ENCODE measurements around the gene SLC35G2.
"Not testable (repeated sequence)": the region's sequence is repeated elsewhere in the genome, so short reads cannot be mapped to it uniquely, and the experiment has no call there.

Gene SLC35G2

DNA sequence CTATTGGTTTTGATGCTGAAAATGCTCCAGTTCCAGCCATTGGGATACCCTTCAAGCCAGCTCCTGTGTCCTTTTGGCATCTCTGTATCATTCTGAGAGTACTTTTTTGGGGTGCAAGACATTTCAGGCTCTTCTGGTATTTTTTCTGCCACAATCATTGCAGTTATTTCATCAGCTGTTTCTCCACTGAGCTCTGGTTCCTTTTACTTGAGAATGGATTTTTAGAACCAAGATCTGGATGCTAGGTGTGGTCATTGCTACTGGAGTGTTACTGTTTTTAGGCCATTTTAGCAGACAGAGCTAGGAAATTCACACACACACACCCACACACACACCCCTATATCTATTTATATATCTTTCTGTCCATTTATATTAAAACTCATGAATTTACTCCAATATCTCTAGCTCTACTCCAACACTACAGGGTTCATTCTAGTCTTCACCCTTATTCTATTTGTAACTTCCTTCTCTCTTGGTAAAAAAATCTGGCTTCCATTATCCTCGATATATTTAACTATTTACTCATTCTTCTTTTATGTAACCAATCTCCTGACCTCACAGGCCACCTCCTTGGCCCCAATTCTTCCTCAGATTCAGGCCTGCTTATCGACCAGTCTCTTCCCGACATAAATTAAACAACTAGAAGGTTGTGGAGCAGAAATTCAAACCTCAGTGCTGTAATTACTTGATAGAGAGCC, 17.0 kb downstream of the SLC35G2 start:
- DNase-seq = no peak

DNA sequence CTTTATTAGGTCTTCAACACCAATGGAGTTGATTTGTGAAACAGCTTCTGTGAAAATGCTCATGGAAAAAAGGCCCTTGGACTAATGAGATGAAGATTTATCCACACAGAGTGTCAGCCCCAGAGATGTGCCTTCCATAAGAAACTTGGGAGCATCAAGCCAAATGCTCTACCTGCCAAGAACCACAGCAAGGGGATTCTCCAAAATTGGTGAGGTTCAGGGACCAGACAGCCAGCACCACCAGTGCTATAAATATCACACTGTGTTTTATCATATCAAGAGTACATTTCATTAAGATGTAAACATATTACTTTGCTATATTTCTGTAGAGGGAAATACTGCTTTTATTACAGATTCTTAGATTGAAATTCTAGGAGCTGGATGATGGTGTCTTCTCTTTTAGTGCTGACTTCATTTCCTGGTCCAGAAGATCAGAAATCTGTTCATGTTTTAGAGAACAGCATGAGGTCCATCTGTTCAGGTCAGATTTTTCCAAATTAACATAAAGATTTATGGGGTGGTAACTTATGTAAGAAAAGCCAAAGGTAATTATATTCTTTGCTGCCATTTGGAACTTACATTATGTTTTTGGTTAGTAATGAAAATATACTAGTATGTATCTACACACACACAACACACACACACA, 17.7 kb downstream of the SLC35G2 start:
- no peak for DNase-seq

DNA sequence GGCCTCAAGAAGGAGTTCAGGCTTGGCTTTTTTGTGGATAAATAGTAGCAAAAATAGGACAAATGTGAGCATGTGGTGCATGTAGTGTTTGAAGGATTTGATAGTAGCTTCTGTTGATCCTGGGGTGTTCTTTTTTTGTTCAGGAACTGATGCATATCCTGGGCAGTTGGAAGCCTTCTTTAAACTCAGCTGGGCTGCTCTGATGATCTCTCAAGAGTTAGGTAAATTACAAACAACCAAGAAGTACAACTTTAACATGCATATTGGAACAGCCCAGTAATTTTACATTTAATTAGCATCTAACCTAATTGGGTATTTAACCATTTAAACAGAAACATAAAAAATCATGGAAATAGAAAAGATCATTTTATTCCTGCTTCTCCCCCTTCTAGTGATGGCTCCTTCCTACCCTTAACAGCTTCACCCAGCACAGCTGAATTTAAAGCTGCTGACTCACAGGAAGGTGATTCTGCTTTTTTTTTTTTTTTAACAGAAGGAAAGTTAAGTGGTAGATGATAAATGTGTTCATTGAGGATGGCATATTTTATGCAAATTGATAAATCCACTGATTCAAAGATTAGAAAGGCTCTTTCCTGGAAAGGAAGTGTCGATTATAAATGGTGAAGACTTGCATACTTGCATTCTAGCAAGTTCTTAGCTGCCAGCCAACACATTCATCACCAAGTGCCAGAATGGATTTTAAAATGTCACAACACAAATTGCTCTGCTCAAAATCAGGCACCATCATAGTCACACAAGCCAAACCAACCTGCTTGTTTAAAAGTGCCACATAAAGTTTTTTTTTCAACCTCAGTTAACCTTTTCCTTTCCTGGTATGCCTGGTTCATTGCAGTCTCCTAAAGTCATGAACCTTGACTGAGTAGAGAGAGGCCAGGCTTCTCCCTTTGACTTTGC, 20.0 kb downstream of the SLC35G2 start:
- DNase-seq = no peak

DNA sequence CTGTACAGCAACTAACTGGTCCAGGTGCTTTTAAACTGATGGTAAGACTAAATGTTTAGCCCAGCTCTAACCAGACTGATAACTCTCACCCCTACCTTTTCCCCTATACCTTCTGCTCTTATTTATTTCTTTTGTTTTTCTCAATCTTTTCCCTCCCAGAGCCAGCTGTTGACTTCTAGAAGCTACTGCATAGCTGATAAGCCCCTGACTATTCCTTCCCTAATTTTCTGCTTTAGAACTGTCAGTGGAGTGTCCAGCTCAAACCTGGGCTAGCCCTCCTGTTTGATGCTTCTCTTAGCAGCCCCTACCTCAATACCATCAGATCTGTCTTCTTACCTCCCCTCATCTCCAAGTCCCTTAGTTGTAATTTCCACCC, 20.6 kb downstream of the SLC35G2 start:
- DNase-seq = no peak

DNA sequence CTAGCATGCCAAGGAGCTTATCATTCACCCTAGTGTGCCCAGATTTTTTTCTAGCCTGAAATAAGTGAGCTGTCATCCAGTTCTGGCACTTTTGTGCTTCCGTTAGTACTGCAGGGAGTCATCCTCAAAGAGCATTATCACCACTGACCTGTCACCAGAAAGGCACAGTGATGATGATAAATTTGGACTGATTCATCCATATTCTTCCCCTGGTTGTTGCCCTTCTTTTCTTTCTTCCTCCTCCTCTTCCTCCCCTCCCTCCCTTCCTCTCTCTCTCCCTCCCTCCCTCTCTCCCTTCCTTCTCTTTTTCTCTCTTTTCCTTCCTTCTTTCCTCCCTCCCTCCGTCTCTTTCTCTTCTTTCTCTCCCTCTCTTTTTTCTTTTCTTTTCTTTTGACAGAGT, 21.3 kb downstream of the SLC35G2 start:
- DNase-seq = no peak

DNA sequence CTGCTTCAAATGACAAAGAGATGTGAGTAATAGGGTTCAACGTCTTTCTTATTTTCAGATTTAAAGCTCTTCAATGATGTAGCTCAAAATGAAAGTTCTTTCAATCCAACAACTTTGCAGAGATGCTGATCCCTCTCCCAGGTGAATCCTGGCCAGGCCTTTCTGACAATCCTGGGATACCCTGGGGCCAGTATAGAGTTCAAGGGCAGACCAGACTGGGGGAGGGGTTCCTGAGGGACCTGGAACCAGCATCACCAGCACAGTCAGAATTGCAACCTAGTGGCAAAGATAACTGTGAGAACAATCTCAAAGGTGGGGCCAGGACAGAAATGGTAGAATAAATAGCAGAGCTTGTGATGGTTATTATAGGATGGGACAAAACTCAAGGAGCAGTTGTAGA, 23.4 kb downstream of the SLC35G2 start:
- DNase-seq = no peak

DNA sequence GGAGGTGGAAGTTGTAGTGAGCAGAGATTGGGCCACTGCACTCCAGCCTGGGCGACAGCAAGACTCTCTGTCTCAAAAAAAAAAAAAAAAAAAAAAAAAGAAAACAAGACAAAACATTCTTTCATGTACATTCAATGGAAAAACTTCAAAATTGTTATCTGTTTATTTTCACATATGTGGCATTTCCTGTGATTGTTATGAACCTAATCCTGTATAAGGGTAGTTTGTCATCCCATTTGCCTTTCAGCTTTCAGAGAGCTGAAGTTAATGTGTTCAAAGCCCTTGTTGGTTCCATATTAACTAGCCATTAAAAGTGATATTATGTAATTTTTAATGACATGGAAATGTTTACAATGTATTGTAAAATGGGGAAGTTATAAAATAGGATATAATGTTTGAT, 25.8 kb downstream of the SLC35G2 start:
- no peak for DNase-seq

DNA sequence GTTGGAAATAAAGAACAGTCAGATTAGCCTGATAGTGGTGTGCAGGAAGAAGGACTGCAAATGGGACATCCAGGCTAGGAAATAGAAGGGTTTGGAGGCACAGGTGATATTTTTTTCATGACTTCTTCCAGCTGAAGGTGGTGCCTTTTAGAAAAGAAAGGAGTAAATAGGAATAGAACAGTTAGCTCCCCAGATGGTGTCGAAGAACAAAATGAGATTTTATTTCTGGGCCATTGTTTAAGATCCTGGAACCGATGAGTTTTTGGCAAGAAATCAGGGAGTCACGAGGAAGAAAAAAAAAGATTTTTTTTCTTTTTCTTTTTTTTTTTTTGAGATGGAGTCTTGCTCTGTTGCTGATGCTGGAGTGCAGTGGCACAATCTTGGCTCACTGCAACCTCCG, 33.3 kb downstream of the SLC35G2 start:
- DNase-seq = no peak

DNA sequence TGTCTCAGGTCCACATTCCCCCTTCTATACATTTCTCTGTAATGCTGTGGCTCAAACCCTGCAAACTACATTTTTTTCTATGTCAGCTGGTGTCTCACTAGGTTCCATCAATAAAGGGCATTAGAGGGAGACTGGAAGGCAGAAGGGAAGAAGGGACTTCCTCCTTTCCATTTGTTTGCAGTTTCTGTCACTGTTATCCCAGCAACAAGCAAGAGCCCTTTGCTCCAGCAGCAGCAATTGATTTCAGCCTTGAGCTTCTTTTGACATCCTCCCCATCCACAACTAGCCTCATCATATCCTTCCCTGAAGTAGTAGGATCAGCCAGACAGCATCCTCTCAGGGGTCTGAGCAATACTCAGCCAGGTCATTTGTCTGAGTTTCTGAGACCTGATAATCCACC, 37.7 kb downstream of the SLC35G2 start:
- DNase-seq = no peak

DNA sequence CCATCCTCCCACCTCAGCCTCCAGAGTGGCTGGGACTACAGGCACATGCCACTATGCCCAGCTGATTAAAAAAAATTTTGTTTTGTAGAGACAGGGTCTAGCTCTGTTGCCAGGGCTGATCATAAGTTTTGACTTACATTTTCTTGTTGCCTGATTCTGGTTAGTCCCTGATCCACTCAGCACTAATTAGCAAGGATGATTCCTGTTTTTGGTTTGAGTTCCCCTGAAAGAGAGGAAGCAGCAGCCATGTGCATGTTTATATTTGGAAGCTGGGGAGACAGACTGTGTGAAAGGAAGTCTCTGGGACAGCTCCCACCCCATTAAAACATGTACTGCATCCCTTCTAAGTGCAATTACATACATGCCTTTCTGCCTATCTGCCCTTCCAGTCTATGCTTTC, 39.5 kb downstream of the SLC35G2 start:
- peak in 1 of 2 donors; percentile 12 for DNase-seq

DNA sequence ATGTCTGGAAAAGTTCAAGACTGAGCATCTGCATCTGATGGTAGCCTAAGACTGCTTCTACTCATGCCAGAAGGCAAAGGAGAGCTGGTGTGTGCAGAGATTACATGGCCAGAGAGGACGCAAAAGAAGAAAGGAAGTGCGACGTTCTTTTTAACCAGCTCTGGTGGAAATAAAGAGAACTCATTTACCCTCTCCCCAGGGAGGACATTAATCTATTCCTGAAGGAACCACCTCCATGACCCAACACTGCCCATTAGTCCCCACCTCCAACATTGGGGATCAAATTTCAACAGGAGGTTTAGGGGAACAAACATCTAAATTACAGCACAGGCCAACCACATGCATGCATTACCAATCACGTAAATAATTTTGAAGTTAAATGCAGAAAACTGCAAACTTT, 41.6 kb downstream of the SLC35G2 start:
- no peak for DNase-seq

DNA sequence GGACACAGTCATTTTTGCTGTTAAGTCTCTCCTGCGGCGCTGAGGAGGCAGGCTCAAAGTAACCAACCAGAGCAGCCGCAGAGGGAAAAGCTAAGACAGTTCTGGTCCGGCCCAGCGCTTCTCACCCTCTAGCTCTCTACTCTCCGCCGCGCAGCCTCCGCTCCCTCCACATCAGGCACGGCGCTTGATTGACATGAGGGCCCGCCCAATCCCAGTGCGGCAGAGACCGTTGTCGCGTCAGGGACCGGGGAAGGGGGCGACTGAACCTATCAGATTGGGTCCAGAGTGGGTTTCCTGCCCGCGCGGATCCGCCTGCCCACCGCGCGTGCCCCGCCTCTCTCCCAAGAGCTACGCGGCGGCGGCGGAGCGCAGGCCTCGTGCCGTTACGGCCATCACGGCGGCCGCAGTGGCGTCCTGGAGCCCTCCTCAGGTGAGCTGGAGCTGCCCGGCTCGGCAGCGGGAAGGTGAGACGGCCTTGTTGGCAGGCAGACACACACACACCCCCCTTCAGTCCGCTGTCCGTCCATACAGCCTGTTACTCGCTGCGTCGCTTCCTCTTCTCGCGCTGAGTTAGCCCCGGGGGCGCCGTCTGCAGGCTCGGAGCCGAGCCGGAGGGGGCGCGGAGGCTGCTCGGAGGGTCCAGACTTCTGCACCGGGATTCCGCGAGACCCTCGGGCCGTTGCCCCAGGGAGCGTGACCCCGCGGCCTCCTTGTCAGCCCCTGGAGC, 43.1 kb downstream of the SLC35G2 start, which contains the start of gene NCK1:
NCK1 (plus strand) TSS at position 319 of the 727 bp plus-strand sequence. CDS start 65,794 bp downstream, outside the sequence.
- peak; percentile 98 for DNase-seq

DNA sequence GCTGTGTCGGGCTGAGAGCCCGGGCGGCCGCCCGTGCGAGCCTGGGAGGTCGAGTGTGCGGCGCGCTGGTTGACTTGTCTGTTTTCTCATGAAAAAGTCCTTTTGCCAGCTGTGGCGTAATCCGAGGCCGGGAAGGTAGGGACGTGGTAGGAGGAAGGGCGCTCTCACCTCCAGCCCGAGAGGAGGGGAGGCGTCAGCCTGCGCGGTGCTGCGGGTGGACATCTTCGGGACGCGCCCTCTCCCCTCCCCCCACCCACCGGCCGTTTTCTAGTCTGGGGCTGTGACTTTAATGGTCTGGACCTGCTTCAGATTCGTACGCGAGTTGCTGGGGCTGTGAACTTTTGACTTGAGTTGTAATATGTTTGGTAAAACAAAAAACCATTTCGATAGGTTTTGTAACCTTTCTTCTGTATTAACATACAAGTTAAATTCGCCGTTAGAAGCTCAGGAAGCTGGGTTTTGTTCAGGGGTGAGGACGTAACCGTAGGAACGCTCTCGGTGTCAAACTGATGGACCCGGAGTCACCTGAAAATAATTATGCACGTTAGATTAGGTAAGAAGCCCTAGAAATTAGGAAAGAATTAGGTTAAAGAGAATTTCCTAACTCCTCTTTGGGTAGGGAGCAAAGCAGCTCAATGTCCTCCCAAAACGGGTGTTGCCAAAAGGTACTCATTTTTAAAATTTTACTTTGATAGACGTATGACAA, 43.8 kb downstream of the SLC35G2 start:
- peak; percentile 53 to 58 for DNase-seq

DNA sequence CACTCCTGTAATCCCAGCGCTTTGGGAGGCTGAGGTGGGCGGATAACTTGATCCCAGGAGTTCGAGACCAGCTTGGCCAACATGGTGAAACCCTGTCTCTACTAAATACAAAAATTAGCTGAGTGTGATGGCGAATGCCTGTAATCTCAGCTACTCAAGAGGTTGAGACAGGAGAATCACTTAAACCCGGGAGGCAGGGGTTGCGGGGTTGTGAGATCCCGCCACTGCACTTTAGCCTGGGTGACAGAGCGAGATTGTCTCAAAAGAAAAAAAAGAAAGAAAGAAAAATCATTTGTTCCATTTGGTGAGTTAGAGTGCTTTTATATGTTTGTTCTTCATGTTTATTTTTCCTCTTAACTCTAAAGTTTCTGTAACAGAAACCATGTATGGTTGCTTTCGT, 50.4 kb downstream of the SLC35G2 start:
- DNase-seq = no peak

DNA sequence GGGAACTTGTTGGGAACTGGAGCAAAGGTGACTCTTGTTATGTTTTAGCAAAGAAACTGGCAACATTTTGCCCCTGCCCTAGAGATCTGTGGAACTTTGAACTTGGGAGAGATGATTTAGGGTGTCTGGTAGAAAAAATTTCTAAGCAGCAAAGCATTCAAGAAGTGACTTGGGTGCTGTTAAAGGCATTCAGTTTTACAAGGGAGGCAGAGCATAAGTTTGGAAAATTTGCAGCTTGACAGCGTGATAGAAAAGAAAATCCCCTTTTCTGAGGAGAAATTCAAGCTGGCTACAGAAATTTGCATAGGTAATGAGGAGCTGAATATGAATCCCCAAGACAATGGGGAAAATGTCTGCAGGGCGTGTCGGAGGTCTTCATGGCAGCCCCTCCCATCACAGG, 53.3 kb downstream of the SLC35G2 start:
- DNase-seq = not testable (repeated sequence)

DNA sequence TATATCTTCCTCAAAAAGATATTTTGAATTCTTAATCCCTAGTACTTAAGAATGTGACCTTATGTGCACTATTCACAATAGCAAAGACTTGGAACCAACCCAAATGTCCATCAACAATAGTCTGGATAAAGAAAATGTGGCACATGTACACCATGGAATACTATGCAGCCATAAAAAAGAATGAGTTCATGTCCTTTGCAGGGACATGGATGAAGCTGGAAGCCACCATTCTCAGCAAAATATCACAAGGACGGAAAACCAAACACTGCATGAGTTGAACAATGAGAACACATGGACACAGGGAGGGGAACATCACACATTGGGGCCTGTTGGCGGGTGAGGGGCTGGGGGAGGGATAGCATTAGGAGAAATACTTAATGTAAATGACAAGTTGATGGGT, 60.6 kb downstream of the SLC35G2 start:
- DNase-seq = not testable (repeated sequence)

DNA sequence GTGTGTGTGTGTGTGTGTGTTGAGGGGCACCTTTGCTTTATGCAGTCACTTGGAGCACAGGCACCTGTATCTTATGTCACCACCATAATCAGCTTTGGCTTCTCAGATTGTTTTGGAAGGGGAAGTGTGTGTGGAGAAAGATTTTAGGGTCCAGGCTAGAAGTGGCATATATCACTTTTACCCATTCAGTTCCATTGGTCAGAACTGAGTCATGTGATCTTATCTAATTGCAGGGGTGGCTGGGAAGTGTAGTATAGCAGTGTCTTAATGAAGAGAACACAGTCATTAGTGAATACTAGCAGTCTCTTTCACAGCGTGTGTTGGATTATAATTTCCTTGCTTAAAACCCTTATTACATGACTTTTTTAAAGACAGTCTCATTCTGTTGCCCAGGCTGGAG, 63.6 kb downstream of the SLC35G2 start:
- DNase-seq = peak in 1 of 2 donors; percentile 56

DNA sequence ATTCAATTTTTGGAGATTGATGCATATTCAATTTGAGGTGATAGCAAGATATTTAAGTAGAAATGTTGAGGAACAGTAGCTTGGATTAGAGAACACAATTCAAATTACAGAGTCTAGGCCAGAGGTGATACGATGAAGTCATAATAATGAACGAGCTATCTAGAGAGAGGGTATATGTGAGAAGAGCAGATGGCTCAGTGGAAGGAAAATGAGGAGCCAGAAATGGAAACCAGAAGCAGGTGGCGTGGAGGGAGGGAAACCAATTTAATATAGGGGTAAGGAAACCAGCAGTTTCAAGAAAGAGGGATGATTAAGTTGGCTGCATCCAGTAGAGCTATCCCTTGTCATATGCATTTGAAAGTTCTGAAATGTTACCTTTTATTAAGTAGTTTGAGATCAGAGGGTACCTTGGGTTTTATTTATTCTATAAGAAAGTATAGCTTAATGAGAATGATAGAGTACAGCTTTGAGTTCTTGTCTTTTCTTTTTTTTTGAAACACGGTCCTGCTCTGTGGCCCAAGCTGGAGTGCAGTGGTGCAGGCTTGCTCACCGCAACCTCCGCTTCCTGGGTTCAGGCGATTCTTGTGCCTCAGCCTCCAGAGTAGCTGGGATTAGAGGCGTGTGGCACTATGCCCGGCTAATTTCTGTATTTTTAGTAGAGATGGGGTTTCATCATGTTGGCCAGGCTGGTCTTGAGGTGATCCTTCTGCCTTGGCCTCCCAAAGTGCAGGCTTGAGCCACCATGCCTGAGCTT, 65.2 kb downstream of the SLC35G2 start:
- no peak for DNase-seq

DNA sequence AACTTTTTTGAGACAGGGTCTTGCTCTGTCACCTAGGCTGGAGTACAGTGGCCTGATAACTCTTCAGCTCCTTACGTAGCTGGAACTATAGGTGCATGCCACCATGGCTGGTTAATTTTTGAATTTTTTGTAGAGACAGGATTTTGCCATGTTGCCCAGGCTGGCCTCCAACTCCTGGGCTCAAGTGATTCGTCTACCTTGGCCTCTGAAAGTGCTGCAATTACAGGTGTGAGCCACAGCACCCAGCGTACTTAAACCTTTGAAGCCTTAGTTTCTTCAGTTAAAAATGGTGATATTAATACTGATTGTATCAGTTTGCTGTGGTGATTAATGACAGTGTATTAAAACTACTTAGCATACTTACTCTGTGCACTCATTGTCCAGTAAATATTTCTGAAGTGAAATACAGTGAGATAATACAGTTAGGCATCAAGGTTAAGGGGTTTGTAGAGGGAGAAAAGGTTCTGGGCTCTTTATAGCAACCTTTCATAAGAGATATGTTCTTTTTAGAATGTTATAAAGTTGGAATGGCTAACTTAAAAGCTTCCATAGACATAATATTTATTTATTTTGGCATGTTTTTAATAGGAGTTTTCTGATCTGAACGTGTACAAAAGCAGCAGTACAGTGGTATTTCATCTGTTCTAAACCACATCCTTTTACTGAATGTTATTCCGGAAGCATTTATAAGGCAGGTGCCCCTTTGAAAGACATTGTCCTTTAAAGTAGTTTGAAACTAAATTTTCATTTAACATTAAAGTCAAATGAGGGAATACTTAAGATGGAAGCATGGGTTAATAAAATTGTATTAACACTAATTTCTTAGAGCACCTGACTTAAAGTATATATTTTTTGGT, 66.7 kb downstream of the SLC35G2 start:
- DNase-seq = peak in 1 of 2 donors; percentile 58

DNA sequence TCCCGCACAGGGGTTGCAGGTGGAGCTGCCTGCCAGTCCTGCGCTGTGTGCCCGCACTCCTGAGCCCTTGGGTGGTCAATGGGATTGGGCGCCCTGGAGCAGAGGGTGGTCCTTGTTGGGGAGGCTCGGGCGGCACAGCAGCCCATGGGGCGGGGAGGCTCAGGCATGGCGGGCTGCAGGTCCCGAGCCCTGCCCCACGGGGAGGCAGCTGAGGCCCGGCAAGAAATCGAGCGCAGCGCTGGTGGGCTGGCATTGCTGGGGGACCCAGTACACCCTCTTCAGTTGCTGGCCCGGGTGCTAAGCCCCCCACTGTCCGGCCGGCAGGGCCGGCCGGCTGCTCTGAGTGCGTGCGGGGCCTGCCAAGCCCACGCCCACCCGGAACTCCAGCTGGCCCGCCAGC, 71.0 kb downstream of the SLC35G2 start:
- DNase-seq = no peak

Measured in CD4-positive, alpha-beta T cell treated with Interleukin-4 for 1 hour (primary cell).